Trophoblast cell (in vitro differentiated cells and primary cell): ENCODE data around the gene CETP.
"Not testable (repeated sequence)": the region's sequence is repeated elsewhere in the genome, so short reads cannot be mapped to it uniquely, and the experiment has no call there.

ENCODE experiments used
- DNase-seq, 2 donors: peaks; one replicate each; pipeline ENCODE4 v3.0.0-alpha.2; 2016
- H2AFZ ChIP-seq: 2 replicates; pipeline ENCODE4 v1.6.1; 2013; ENCODE audit warnings: low read length, moderate library complexity, mild to moderate bottlenecking; ENCODE audit not compliant: insufficient read depth, poor library complexity
- H2AK5ac ChIP-seq: 2 replicates; pipeline ENCODE4 v1.6.1; 2013; ENCODE audit warnings: mild to moderate bottlenecking, low read length
- H2BK120ac ChIP-seq: 2 replicates; pipeline ENCODE4 v1.6.1; 2013; ENCODE audit warnings: low read length, mild to moderate bottlenecking, moderate library complexity; ENCODE audit not compliant: insufficient read depth, poor library complexity
- H2BK12ac ChIP-seq: 2 replicates; pipeline ENCODE4 v1.6.1; 2013; ENCODE audit warnings: mild to moderate bottlenecking, low read length, moderate library complexity
- H2BK5ac ChIP-seq: 2 replicates; pipeline ENCODE4 v1.6.1; 2013; ENCODE audit warnings: low read length, low read depth, moderate library complexity, mild to moderate bottlenecking; ENCODE audit not compliant: poor library complexity
- H3K14ac ChIP-seq: 2 replicates; pipeline ENCODE4 v1.6.1; 2013; ENCODE audit warnings: mild to moderate bottlenecking, low read length
- H3K18ac ChIP-seq: 2 replicates; pipeline ENCODE4 v1.6.1; 2013; ENCODE audit warnings: mild to moderate bottlenecking, low read length
- H3K23ac ChIP-seq: 2 replicates; pipeline ENCODE4 v1.6.1; 2013; ENCODE audit warnings: low read length
- H3K27ac ChIP-seq: 2 replicates; pipeline ENCODE4 v1.5.1; 2013; ENCODE audit warnings: low read depth, mild to moderate bottlenecking, inconsistent platforms, low read length, moderate library complexity
- H3K27me3 ChIP-seq: 2 replicates; pipeline ENCODE4 v1.6.1; 2013; ENCODE audit warnings: inconsistent platforms, mild to moderate bottlenecking, low read length, moderate library complexity; ENCODE audit not compliant: insufficient read depth
- H3K36me3 ChIP-seq, 2 experiments: 1 replicate in 1 of 2; 2 replicates in 1 of 2; pipeline ENCODE4 v1.6.1; 2013; ENCODE audit warnings: low read length in 2 of 2, mild to moderate bottlenecking in 2 of 2, moderate library complexity in 1 of 2; ENCODE audit not compliant: insufficient read depth in 2 of 2, control insufficient read depth in 1 of 2
- H3K4ac ChIP-seq: 2 replicates; pipeline ENCODE4 v1.6.1; 2013; ENCODE audit warnings: low read depth, mild to moderate bottlenecking, low read length, moderate library complexity
- H3K4me1 ChIP-seq, 2 experiments: 1 replicate in 1 of 2; 2 replicates in 1 of 2; pipeline ENCODE4 v1.6.1; 2013; ENCODE audit warnings: low read length in 2 of 2, mild to moderate bottlenecking in 2 of 2, moderate library complexity in 1 of 2; ENCODE audit not compliant: insufficient read depth in 2 of 2, control insufficient read depth in 1 of 2
- H3K4me2 ChIP-seq: 2 replicates; pipeline ENCODE4 v1.6.1; 2013; ENCODE audit warnings: inconsistent platforms, mild to moderate bottlenecking, low read length, moderate library complexity
- H3K4me3 ChIP-seq: 2 replicates; pipeline ENCODE4 v1.5.1; 2013; ENCODE audit warnings: mild to moderate bottlenecking, low read depth, low read length, inconsistent platforms
- H3K79me1 ChIP-seq: one replicate; pipeline ENCODE4 v1.6.1; 2013; ENCODE audit warnings: low read length
- H3K79me2 ChIP-seq: 2 replicates; pipeline ENCODE4 v1.6.1; 2013; ENCODE audit warnings: low read length, mild to moderate bottlenecking; ENCODE audit not compliant: control insufficient read depth, insufficient read depth, poor library complexity
- H3K9ac ChIP-seq: 2 replicates; pipeline ENCODE4 v1.6.1; 2013; ENCODE audit warnings: mild to moderate bottlenecking, low read length
- H3K9me3 ChIP-seq: 2 replicates; pipeline ENCODE4 v1.6.1; 2013; ENCODE audit warnings: low read depth, mild to moderate bottlenecking, control low read depth, inconsistent platforms, low read length; ENCODE audit not compliant: insufficient read depth
- H4K12ac ChIP-seq: 2 replicates; pipeline ENCODE4 v1.6.1; 2013; ENCODE audit warnings: low read depth, mild to moderate bottlenecking, low read length, moderate library complexity
- H4K8ac ChIP-seq: 2 replicates; pipeline ENCODE4 v1.6.1; 2013; ENCODE audit warnings: low read depth, mild to moderate bottlenecking, low read length, moderate library complexity
- H4K91ac ChIP-seq: one replicate; pipeline ENCODE4 v1.6.1; 2013; ENCODE audit warnings: low read depth, mild to moderate bottlenecking, low read length, moderate library complexity
- WGBS: extraction: QIAGEN DNeasy Blood & Tissue Kit; methylation state at CpG from one replicate; pipeline ENCODE4 v1.1.7; 2013; ENCODE audit warnings: missing lambda C conversion rate; ENCODE audit not compliant: insufficient read length, insufficient coverage; ENCODE audit errors: extremely low coverage; 5-methylcytosine and 5-hydroxymethylcytosine counted together

Gene CETP

GRCh38 chr16:56932721-56933619, 28.8 kb upstream of the CETP start:
- Histone ChIP-seq H2BK120ac (peak overlapping the region; percentile 89), H2AK5ac (no peak overlapping the region), H3K79me1 (peaks cover 15% of the 10 kb centered on the region), H4K8ac (peak overlapping the region; percentile 88), H3K18ac (no peak overlapping the region), H3K79me2 (peaks cover 12% of the 10 kb centered on the region), H3K9ac (peak overlapping the region; percentile 78), H3K23ac (no peak overlapping the region), H3K36me3 (peaks cover 5 to 10% of the 10 kb centered on the region in 2 experiments), H4K91ac (peak overlapping the region; percentile 96), H3K4me1 (peaks cover 3 to 8% of the 10 kb centered on the region in 2 experiments), H2AFZ (no peak overlapping the region), H3K14ac (peak overlapping the region; percentile 95), H3K4me3 (peak overlapping the region; percentile 96), H2BK5ac (peak overlapping the region; percentile 77), H2BK12ac (no peak overlapping the region), H3K27ac (peak overlapping the region; percentile 78), H4K12ac (peak overlapping the region; percentile 79), H3K4ac (peak overlapping the region; percentile 95), H3K27me3 (no peaks in the 10 kb centered on the region), H3K9me3 (no peaks in the 10 kb centered on the region), H3K4me2 (peak overlapping the region; percentile 89)
- DNase-seq, result peak; percentile 49 to 71
- WGBS, result no CpG with 5 or more reads among the region's 25 CpGs

DNA sequence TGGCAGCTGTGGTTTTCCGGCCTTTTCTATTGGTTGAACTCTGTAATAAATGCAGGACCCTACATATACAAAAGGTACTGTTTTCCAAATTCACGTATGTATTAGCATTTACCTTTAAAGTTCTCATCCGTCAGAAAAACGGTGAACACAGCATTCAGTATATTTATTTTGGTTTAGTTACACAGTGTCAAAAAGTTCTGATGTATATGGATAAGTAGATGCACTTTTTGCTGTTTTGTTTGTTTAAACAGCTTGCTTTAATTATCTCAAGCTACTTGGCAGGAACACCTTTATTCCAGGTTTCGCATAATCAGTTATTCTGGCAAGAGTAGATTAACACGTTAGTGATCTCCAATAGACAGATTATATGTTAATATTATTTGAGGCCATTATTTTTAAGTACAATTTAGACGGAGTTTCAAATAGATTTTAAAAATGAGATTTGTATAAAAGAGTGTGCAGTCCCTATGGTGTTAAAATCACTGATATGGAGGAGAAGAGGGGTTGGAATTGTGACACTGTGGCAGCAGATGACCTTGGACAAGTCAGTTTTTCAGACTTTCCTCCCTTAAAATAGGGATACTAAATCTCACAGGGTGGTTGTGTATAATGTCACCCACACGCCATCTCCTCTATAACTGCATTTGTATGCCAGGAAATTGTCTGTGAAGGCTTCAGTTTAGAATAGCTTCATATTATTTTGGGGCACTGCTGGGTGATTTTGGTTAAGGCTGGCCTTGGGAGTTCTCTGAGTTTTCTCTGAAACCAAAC, 27.7 kb upstream of the CETP start:
- H3K79me2 ChIP-seq, result peaks cover 12% of the 10 kb centered on the region
- WGBS, result 100% methylated on average over 1 of the region's 8 CpGs
- H3K4ac ChIP-seq, result peak overlapping the region; percentile 49
- H3K27ac ChIP-seq, result no peak overlapping the region
- no peak overlapping the region for H3K18ac ChIP-seq
- H2BK12ac ChIP-seq, result no peak overlapping the region
- H3K27me3 ChIP-seq, result no peaks in the 10 kb centered on the region
- H2AK5ac ChIP-seq, result no peak overlapping the region
- H4K8ac ChIP-seq, result no peak overlapping the region
- peaks cover 15% of the 10 kb centered on the region for H3K79me1 ChIP-seq
- no peak overlapping the region for H4K12ac ChIP-seq
- H3K36me3 ChIP-seq, result peaks cover 15 to 19% of the 10 kb centered on the region in 2 experiments
- no peak overlapping the region for H2BK120ac ChIP-seq
- no peak overlapping the region for H3K23ac ChIP-seq
- H3K4me3 ChIP-seq, result no peak overlapping the region
- no peaks in the 10 kb centered on the region for H3K9me3 ChIP-seq
- H3K4me1 ChIP-seq, result peaks cover 3 to 8% of the 10 kb centered on the region in 2 experiments
- peak overlapping the region; percentile 42 for H3K4me2 ChIP-seq
- no peak overlapping the region for H2AFZ ChIP-seq
- no peak overlapping the region for H4K91ac ChIP-seq
- no peak for DNase-seq
- H2BK5ac ChIP-seq, result no peak overlapping the region
- no peak overlapping the region for H3K9ac ChIP-seq
- no peak overlapping the region for H3K14ac ChIP-seq

- H3K79me2 ChIP-seq, result peaks cover 12% of the 10 kb centered on the region
- not testable (repeated sequence) for H4K8ac ChIP-seq, H4K12ac ChIP-seq, H4K91ac ChIP-seq, H3K4me3 ChIP-seq, H2BK12ac ChIP-seq, H3K14ac ChIP-seq, H3K23ac ChIP-seq, H2BK5ac ChIP-seq, H2AK5ac ChIP-seq, H3K27me3 ChIP-seq, H3K4me1 ChIP-seq, H3K9ac ChIP-seq, H3K9me3 ChIP-seq, DNase-seq, H2BK120ac ChIP-seq, H3K27ac ChIP-seq, H3K18ac ChIP-seq, H2AFZ ChIP-seq, H3K4ac ChIP-seq
- H3K79me1 ChIP-seq, result peaks cover 15% of the 10 kb centered on the region
- peaks cover 17 to 23% of the 10 kb centered on the region in 2 experiments for H3K36me3 ChIP-seq
- no CpG with 5 or more reads among the region's 8 CpGs for WGBS
- peak overlapping the region; percentile 42 for H3K4me2 ChIP-seq
Observed at GRCh38 chr16:56934599-56935145, 27.1 kb upstream of the CETP start.

DNA sequence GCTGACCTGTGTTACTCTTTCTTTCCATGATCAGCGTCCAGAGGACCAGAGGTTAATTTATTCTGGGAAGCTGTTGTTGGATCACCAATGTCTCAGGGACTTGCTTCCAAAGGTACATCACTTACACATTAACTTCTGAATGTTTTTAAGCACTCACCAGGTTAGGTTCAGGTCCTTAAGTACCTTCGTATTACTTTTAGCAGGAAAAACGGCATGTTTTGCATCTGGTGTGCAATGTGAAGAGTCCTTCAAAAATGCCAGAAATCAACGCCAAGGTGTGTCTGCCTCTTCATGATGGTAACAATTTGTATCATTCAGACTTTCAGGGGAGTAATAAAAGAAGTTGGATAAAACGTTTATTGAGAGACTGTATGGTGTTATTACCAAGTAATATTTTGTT, 26.5 kb upstream of the CETP start:
- Histone ChIP-seq H2BK12ac (no peak overlapping the region), H3K79me1 (peaks cover 15% of the 10 kb centered on the region), H3K18ac (no peak overlapping the region), H3K9ac (no peak overlapping the region), H3K14ac (no peak overlapping the region), H4K8ac (no peak overlapping the region), H2AK5ac (no peak overlapping the region), H4K91ac (no peak overlapping the region), H3K36me3 (peaks cover 21 to 28% of the 10 kb centered on the region in 2 experiments), H3K4ac (no peak overlapping the region), H3K4me1 (peaks cover 3 to 8% of the 10 kb centered on the region in 2 experiments), H3K4me2 (no peak overlapping the region), H2BK5ac (no peak overlapping the region), H2BK120ac (no peak overlapping the region), H3K23ac (no peak overlapping the region), H3K27me3 (no peaks in the 10 kb centered on the region), H2AFZ (no peak overlapping the region), H3K4me3 (no peak overlapping the region), H4K12ac (no peak overlapping the region), H3K79me2 (peaks cover 12% of the 10 kb centered on the region), H3K27ac (no peak overlapping the region), H3K9me3 (no peaks in the 10 kb centered on the region)
- WGBS, result no CpG with 5 or more reads among the region's 5 CpGs
- peak in 1 of 2 donors; percentile 27 for DNase-seq
